Right ventricle myocardium superior (tissue), 1 donor: ENCODE measurements around the gene FAM120A. TPM values are rescaled to one million over a fixed set of nuclear protein-coding genes. Genes with fewer than 3 reads are reported as not detected.

Source experiments
- ATAC-seq: fragments of 200-7000 bp; cut with Tn5 transposase; one replicate; pipeline ENCODE4 v1.9.1; 2020; ENCODE audit warnings: mild to moderate bottlenecking; ENCODE audit not compliant: poor library complexity
- DNase-seq: peaks from one replicate; pipeline ENCODE4 v3.0.0-alpha.2; 2020
- intact Hi-C: fragments of 100-400 bp; cut with DNase I; formaldehyde crosslinking; loops from one replicate; pipeline ENCODE4 v1.11.2; 2022
- total RNA-seq: library from RNA; stranded (reverse); fragmentation: NEBNext Ultra II Directional; extraction: Animal tissue kit (Norgen Biotek cat#: 25700); gene quantifications from one replicate; pipeline ENCODE4 v1.2.1, GENCODE V29; 2021
- donor health status: DM: no; HTN: yes; CAD: no; lungs with severe emphysema.

FAM120A gene
- total RNA-seq, 1 donor from 2014 or later, result 83.4 TPM

DNA sequence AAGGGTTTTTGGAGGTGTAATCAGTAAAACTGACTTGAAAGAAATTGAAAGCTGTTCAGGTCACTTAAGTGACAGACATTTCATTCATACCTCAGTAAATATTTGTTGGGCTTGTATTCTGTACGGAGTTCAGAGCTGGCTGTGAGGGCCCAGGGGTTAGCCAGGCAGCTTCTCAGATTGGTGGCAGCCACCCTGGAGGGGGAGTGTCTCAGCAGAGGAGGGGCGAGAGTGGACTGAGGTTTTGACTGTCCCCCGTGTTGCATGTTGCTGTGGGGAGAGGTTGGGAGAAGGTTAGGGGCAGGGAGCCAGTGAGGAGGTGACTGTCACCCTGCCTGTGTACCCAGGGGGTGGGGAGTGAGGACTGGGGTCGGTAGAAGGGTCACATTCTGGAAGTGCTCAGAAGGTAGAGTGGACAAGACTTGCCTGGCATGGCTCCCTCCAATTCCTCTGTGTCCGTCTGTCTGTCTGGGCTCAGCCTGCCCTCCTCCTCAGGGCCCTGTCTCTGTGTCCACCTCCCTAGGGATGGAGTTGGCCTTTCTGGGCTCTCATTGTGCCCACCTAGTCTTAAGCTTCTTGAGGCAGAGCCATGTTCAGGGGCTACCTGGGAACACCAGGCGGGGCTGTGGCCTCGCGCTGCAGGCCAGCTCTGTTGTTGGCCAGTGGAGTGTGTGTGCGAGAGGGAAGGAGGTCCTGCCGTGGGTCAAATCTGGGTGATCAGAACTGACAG, 129.3 kb downstream of the FAM120A start:
- ATAC-seq, result peak; percentile 34
- DNase-seq, result no peak
- intact Hi-C loops, result no loop called here

DNA sequence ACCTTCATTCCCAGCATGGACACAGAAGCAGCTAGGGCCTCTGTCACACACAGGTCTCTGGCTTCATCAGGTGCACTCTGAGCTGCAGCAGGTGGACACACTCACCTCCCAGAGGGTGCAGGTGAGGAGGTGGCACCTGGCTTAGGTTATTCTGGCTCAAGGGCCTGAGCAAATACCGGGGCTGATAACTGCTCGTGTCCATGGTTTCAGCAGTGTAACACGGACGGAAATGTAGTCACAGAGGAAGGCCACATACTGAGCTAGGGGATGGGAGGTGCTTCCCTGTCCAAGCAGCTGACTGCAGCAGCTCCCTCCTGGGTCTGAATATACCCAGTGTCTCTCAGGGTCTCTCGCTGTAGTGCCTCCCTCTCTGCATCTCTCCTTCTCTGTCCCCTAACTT, 130.6 kb downstream of the FAM120A start:
- DNase-seq (no peak), ATAC-seq (peak; percentile 7)
- intact Hi-C loops, result no loop called here

DNA sequence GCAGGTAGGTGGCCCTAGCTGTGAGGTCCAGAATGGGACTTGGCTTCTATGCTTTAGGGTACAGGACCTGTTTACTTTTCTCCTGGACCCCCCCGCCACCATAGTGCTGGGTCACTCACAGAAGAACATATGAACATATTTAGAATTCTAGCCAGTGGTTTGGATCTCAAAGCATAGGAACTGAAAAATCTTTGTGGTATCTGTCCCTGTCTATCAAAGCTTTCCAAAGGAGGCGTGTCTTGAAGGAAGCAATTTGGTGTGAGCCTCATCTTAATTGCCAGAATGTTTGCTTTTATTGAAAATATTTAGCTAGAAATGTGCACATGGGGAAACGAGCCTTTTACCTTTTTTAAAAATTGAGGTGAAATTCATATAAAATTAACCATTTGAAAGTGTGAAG, 131.1 kb downstream of the FAM120A start:
- intact Hi-C loops, result no loop called here

DNA sequence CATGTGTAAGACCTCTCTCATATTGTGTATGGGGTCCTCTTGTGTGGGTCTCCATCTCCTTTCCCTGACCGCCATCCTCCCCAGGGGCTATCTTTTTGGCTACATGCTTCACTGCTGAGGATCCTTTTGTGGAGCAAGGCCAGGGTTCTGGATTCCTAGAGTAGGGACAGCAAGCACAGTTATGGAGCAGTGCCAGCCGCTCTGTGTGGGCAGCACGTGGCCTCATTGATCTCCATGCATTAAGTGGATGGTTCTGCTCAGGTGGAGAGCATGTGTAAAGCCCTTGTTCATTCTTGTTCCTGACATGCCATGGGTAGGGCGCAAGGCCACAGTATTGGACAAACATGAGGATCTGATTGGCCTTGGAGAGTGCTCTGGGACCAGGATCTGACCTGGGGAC, 133.8 kb downstream of the FAM120A start:
- no peak for DNase-seq
- intact Hi-C loops, result no loop called here
- ATAC-seq, result no peak

More for the DNA sequence above, 131.1 kb downstream of the FAM120A start:
- DNase-seq, result no peak
- ATAC-seq, result no peak

DNA sequence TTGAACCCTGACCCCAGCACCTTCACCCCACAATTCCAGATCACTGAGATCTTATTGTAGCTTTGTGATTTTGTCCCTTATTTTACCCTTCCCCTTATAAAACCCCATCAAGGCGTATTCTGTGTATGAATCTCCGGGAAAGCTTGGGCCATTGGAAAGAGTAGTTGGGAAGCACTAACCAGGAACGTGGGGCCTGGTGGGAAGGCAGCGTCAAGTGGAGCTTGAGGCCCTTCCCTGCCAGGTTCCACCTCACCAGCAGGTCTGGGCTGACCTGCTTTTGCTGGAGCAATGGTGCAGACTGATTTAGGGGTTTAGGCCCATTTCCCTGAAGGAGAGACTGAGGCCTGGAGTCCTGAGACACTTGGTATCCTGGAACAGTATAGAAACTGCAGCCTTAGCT, 134.2 kb downstream of the FAM120A start:
- ATAC-seq (no peak), DNase-seq (no peak)
- intact Hi-C loops, result no loop called here

- peak; percentile 66 for ATAC-seq
- intact Hi-C loops, result no loop called here
- DNase-seq, result no peak
These were observed 135.0 kb downstream of the FAM120A start for GRCh38 chr9:93586290-93587057.

- ATAC-seq, result no peak
- DNase-seq, result no peak
- intact Hi-C loops, result no loop called here
These were observed 135.8 kb downstream of the FAM120A start for GRCh38 chr9:93587284-93587650.

GRCh38 chr9:93587651-93588347, 136.3 kb downstream of the FAM120A start:
- intact Hi-C loops, result no loop called here
- DNase-seq (no peak), ATAC-seq (peak; percentile 3)

GRCh38 chr9:93588641-93589609, 137.4 kb downstream of the FAM120A start:
- ATAC-seq (no peak), DNase-seq (no peak)
- intact Hi-C loops, result no loop called here

- no peak for DNase-seq
- ATAC-seq, result no peak
- intact Hi-C loops, result no loop called here
These were observed 138.2 kb downstream of the FAM120A start for GRCh38 chr9:93589688-93590087.

- ATAC-seq (no peak), DNase-seq (no peak)
- intact Hi-C loops, result no loop called here
These were observed 139.2 kb downstream of the FAM120A start for GRCh38 chr9:93590609-93591234.

DNA sequence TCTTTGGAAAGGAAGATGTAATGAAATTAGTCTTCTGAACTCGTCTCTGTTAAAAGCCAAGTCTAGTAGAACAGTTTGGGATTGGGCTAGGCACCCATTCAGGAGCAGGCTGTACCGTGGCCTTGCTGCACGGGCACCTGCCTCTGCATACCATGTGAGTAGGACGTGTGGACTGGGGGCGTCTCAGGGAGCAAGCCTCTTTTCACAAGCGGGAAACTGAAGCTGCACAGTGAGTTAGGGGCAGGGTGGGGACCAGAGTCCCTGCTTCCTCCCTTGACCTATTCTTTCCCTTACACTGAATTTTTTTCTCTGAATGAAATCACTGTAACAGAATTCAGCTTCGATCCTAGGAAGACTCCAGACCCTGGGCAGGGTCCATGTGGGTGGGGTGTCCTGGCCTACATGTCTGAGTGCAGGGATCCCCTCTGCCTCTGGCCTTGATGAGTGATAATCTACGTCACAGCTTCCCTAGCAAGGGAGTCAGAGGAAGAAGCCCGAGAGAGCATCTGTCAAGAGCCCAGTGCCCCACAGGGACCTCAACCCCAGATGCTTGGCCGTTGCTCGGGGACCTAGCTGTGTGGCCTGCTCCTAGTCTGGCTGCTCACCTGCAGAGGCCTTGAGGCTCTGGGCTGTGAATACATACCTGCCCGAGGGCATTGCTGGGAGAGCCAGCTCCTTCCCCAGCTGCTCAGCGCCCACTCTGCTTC, 140.0 kb downstream of the FAM120A start:
- intact Hi-C loops, result no loop called here
- no peak for DNase-seq

GRCh38 chr9:93592008-93592642, 140.6 kb downstream of the FAM120A start:
- intact Hi-C loops, result no loop called here
- no peak for DNase-seq
- no peak for ATAC-seq

More for the DNA sequence above, 140.0 kb downstream of the FAM120A start:
- ATAC-seq, result no peak

GRCh38 chr9:93592643-93593021, 141.1 kb downstream of the FAM120A start:
- no peak for ATAC-seq
- intact Hi-C loops, result no loop called here
- DNase-seq, result no peak

DNA sequence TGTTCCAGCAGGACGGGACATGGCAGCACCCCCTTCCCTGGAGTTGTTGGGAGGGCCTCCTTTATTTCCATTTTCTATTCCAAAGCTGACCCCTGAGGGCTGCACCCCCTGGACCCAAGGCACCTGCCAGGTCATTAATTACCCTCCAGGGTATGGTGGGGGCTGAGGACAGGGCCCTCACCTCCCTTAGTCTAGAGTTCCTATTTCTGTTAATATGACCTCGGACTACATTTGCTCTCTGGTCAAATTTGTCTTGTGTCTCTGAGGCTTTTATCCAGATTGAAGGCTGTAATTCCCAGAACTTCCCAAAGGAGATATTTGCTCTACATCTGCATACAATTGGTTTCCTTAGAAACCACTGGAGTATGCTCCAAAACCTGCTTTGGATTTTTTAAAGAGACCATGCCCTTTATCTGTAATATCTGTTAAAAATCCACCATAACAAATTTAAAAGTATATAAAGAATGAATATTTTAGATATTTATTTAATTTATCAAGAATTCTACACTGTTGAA, 141.7 kb downstream of the FAM120A start:
- no peak for ATAC-seq
- intact Hi-C loops, result no loop called here
- DNase-seq, result no peak

DNA sequence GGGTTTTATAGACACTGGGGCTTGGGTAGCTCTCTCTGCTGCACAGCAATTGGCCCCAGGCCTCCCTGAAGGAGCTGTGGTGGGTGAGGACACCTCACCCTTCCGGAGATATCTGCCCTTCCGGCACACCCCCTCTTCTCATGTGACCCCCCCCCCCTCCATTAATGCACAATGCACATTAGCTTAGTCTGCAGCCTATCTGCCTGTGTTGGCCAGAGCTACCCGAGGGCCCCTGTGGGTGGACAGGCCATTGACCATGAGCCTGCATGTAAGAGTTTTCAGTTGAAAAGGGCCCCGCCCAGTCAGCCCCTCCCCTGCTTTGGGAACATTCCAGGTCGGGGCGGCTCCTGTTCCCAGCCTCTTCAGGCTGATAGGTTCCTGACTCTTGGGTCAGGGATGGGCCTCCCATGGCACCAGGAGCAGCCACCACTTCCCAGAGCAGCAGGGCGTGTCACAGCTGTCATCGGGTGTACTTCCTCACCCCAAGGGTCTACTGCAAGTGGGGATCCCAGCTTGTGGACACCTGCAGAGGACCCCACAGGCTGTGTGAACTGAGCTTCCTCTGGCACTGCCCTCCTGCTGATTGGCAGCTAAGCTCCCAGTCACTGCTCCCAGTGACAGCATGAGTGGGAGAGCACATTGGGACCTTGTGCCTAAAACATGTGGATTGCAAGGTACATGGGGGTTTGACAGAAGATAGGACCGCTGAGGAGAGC, 142.7 kb downstream of the FAM120A start:
- DNase-seq, result no peak
- peak; percentile 30 for ATAC-seq

More for the DNA sequence above, 142.7 kb downstream of the FAM120A start:
- intact Hi-C loops, result no loop called here
